A549 treated with CpdA at 1 μM for 4 hours (cell line): ENCODE measurements around the gene BRIP1. TPM values are rescaled to one million over a fixed set of nuclear protein-coding genes. Genes with fewer than 3 reads are reported as not detected.

Experiments
- total RNA-seq: library from RNA; stranded (reverse); fragments of 200-300 nt; extraction: Qiagen RNA extraction; gene quantifications from 5 replicates; pipeline ENCODE4 v1.2.3, GENCODE V29; 2022; ENCODE audit warnings: low read depth

Gene BRIP1
- total RNA-seq, result 3.6 to 5.8 TPM (median 4.2 TPM) in 5 replicates

DNA sequence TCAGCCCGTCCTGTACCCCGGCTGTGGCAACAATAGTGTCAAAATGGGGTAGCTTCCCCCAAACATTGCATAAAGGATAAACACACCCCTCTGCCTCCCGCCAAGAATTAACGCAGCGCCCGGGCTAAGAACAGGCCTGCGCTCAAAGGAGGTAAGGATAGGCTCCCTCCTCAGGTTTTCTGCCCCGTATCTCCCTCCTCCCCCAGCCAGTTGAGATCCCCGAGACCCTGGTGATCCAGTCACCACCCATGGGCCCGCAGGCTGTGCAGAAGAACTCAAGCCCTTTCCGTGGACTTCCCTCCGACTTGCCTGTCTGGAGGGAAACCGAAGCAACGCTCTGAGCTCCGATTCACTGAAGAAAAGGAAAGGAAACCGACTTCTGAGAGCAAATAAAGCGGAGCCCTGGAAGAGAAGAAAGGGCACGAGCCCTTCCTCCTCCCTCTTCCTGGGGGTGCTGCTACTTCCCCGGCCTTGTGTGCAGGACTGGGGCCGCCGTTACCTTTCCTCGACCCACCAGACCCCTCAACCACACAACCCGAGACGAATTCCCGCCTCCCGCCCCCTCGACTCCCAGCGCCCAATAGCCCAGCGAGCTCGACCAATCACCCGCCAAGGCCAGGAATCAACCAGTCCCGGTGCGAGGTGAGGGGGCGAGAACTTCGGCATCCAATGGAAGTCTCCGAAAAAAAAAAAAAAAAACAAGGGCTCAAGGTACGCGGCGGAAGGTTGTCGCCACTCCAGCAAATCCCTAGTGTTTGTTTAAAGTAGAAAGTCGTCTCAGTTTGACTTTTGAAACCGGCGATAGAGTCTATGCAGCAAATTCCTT is at the start of gene BRIP1:
TSS of gene BRIP1 (minus strand) at position 554 of the 826 bp plus-strand sequence. CDS start 1,989 bp downstream, outside the sequence.

Other genes starting within 250 kb of the BRIP1 start
- gene INTS2, start 64.5 kb upstream of the BRIP1 start, total RNA-seq, result 10.7 to 15.7 TPM (median 13.6 TPM) in 5 replicates
- 19.6 to 23.5 TPM (median 21.8 TPM) in 5 replicates for gene MED13, start 201.8 kb upstream of the BRIP1 start, total RNA-seq